Suppressor macrophage treated with lipopolysaccharide for 4 hours (primary cell): ENCODE measurements around the gene ARL10.
A peak's percentile ranks its signal among the peaks of the same experiment; 100 is the strongest.

Experiments
- DNase-seq: peaks from one replicate; pipeline ENCODE4 v3.0.0-alpha.2; 2020

ARL10 gene

GRCh38 chr5:176413255-176413565 lies 47.9 kb downstream of the ARL10 start:
- DNase-seq = no peak

DNA sequence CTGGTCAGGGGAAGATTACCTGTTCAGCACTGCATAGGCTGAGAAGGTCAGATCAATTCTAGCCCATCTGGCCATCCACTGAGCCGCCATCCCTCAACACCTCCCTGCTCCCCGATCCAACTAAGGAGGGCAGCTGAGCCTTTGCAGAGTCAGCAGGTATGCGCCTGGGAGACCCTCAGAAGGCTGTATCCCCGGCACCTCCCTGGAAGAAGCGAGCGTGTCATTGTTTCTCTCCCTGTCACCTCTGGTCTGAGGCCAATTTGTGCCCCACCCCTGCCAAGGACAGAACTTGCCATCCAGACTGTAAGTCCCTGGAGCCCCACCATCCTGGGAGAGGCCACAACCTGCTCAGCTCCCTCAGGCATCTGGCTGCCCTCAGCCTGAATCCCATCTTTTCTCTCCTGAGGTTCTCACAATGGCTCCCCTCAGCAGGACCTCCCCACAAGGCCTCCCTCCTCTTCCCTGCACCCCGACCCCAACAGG lies 48.5 kb downstream of the ARL10 start:
- DNase-seq = no peak

DNA sequence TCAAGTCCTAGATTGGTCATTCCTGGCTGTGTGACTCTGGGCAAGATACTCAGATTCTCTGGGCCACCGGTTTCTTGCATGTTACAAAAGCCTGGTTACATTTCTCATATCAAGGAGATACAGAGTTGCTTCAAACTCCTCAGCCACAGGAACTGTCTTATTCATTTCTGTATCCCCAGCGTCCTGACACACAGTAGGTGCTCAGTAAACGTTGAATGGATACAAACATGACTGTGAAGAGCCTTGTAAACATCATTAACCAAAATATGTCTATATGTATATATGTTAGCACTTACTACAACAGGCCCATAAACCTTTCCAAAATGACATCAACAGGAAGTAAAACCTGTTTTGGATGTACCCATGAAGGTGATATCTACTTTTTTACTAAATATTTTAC lies 49.4 kb downstream of the ARL10 start:
- no peak for DNase-seq

- DNase-seq = peak; percentile 10
These were observed 50.1 kb downstream of the ARL10 start for GRCh38 chr5:176415240-176415951.

DNA sequence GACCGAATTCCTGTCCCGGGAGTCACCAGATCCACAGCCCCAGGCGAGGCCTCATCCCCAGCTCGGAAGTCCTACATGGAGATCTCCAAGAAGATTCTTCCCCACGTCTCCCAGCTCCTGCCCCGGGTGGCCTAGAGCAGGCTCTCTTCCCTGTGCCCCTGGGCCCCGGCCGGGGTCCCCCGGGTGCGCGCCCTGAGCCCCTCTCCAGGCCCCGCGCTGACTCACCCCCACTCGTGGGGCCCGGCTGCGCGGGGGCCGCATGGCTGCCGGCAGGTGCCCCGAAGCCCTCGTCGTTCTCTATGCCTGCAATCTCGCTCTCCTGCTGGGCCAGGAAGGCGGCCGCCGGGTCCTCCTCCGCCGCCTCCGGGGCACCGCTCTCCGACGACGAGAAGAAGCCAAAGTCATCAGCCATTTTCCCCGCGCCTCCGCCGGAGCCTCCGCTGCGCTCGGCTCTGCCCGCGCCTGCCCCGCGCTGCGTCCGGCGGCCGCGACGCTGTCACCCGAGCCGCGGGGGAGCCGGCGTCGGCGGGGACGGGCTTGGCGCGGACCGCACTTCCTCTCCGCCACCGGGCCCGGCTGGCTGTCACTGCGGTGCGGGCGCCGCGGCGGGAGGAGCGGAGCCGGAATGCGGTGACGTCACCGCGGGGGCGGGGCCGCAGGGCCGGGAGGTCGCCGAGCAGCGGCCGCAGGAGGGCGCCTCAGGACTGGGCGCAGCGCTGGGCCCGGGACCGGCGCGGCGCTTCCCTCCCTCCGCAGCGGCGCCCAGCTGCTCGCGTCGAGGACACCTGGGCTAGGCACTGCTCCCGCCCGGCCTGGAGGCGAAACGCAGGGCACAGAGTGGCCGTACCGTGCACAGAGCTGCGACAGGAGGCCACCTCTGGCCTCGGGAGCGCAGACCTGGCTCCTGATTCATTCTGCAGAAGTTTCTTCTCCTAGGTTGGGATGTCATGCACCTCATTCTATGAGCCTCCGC lies 51.0 kb downstream of the ARL10 start, which contains the start of gene CLTB:
CLTB (minus strand) TSS at position 588 of the 973 bp plus-strand sequence; CDS start at position 412, 176 bp downstream.
- peak; percentile 96 for DNase-seq

- DNase-seq = no peak
These were observed 51.7 kb downstream of the ARL10 start for GRCh38 chr5:176416965-176417364.

DNA sequence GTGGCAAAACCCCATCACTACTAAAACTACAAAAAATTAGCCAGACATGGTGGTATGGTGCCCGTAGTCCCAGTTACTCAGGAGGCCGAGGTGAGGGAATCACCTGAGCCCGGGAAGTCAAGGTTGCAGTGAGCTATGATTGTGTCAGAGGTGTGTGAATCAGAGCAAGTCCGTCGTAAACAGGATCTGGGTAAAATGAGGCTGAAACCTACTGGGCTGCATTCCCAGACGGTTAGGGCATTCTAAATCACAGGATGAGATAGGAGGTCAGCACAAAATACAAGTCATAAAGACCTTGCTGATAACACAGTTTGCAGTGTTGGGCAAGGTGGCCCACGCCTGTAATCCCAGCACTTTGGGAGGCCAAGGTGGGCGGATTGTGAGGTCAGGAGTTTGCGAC lies 53.0 kb downstream of the ARL10 start:
- DNase-seq = no peak

- no peak for DNase-seq
These were observed 54.8 kb downstream of the ARL10 start for GRCh38 chr5:176420086-176420485.

DNA sequence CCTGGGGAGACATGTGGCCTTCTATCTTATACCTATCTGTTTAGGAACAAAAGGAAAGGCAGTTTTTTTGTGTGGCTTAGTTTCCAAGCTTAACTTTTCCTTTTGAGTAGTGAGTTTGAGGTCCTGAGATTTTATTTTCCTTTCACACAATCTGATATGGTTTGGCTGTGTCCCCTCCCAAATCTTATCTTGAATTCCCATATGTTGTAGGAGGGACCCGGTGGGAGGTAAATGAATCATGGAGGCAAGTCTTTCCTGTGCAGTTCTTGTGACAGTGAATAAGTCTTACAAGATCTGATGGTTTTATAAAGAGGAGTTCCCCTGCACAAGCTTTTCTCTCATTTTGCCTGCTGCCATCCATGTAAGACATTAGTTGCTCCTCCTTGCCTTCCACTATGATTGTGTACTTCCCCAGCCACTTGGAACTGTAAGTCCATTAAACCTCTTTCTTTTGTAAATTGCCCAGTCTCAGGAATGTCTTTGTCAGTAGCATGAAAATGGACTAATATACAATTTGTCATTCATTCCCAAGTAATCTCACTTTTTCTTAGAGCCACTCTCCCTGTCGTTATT lies 55.8 kb downstream of the ARL10 start:
- no peak for DNase-seq

GRCh38 chr5:176424181-176424580 lies 58.9 kb downstream of the ARL10 start:
- DNase-seq = no peak

- no peak for DNase-seq
These were observed 59.9 kb downstream of the ARL10 start for GRCh38 chr5:176425138-176425537.

DNA sequence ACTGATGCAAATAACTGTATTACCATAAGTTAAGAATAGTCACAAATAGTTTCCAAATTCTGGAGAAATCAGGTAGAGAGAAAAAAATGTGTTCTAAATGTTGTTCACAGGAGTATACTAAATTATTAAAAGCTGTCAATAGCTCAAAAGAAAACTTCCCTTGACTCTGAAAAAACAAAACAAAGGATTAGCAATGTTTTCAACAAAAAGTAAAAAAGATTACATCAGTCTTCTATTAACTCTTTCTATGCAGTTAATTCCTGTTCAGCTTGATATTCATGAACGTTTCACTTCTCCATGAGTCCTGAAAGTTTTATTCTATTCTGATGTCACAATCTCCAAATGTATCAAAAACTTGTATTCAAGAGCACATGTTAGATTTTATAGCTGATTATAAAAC lies 60.5 kb downstream of the ARL10 start:
- no peak for DNase-seq

DNA sequence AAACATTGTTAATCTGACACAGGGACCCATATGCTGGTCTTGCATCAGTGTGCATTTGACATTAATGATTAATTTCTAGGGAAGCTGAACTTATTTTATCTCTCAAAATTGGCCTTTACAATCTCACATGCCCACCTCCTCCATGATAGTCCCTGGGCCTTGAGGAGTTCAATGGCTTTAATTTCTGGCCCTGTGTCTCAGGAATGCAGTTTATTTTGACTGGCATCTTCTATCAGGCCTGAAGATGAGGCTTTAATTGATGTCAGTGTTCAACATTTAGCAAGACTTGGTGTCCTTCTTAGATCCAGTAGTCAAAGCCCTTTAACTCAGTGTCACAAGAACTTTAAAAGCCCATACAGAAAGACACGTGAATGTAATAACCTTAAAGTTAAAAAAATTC lies 61.6 kb downstream of the ARL10 start:
- DNase-seq = no peak

GRCh38 chr5:176427971-176428370 lies 62.7 kb downstream of the ARL10 start:
- DNase-seq = no peak

- DNase-seq = no peak
These were observed 64.7 kb downstream of the ARL10 start for GRCh38 chr5:176429972-176430371.
